ENCODE data around the gene IDE.
"Not testable (repeated sequence)": the region's sequence is repeated elsewhere in the genome, so short reads cannot be mapped to it uniquely, and the experiment has no call there.

IDE gene

GRCh38 chr10:92413519-92413918, 160.4 kb downstream of the IDE start:
- no peak for DNase-seq

GRCh38 chr10:92413011-92413410, 160.9 kb downstream of the IDE start:
- no peak for DNase-seq

GRCh38 chr10:92411406-92411805, 162.5 kb downstream of the IDE start:
- DNase-seq: no peak

GRCh38 chr10:92410501-92410900, 163.4 kb downstream of the IDE start:
- DNase-seq: no peak

GRCh38 chr10:92408017-92408361, 165.9 kb downstream of the IDE start:
- DNase-seq: no peak

- DNase-seq: no peak
These were observed 166.4 kb downstream of the IDE start for GRCh38 chr10:92407305-92408016.

GRCh38 chr10:92405419-92405924, 168.4 kb downstream of the IDE start:
- no peak for DNase-seq

- no peak for DNase-seq
These were observed 169.1 kb downstream of the IDE start for GRCh38 chr10:92404612-92405418.

GRCh38 chr10:92402234-92402633, 171.7 kb downstream of the IDE start:
- not testable (repeated sequence) for DNase-seq

Measured in CD4-positive, alpha-beta T cell treated with Interleukin-10 for 1 hour (primary cell).